Ovary (tissue), 9 donors: ENCODE results near the gene INHBB. TPM values are rescaled to one million over a fixed set of nuclear protein-coding genes. Genes with fewer than 3 reads are reported as not detected.

Experiments used
- DNase-seq, 5 donors: peaks; one replicate each; pipeline ENCODE4 v3.0.0-alpha.2; 2019 to 2020
- H3K27ac ChIP-seq, 2 donors: fragments of 200-600 bp; one replicate each; pipeline versions ENCODE4 v1.5.1 to v1.8.0; 2019 to 2022
- H3K27me3 ChIP-seq: fragments of 200-600 bp; one replicate; pipeline ENCODE4 v1.8.0; 2022
- H3K36me3 ChIP-seq: fragments of 200-600 bp; sonication (generic); one replicate; pipeline ENCODE4 v1.5.1; 2019
- H3K4me1 ChIP-seq: one replicate; pipeline ENCODE4 v1.8.1; 2013; ENCODE audit warnings: mild to moderate bottlenecking, moderate library complexity; ENCODE audit not compliant: insufficient read depth
- H3K4me3 ChIP-seq: fragments of 200-600 bp; sonication (generic); one replicate; pipeline ENCODE4 v1.5.1; 2017
- H3K9me3 ChIP-seq, 2 donors: fragments of 200-600 bp in 1 of 2; sonication (generic) in 1 of 2; one replicate each; pipeline versions ENCODE4 v1.5.1 to v1.8.1; 2013 to 2019; ENCODE audit warnings: mild to moderate bottlenecking in 1 of 2, moderate library complexity in 1 of 2
- EP300 ChIP-seq: sonication (generic); formaldehyde crosslinking; IDR thresholded peaks from one replicate; pipeline ENCODE4 v1.6.1; 2017; ENCODE audit warnings: antibody characterized with exemption
- POLR2A ChIP-seq: fragments of 450-650 bp; IDR thresholded peaks from one replicate; pipeline ENCODE4 v1.6.1; 2017; ENCODE audit warnings: antibody characterized with exemption, mild to moderate bottlenecking, moderate library complexity
- WGBS, 3 donors: extraction: QIAGEN DNeasy Blood & Tissue Kit in 1 of 3; methylation state at CpG; one replicate each; pipeline versions ENCODE4 v1.1.5 to v1.1.7; 2013 to 2017; 5-methylcytosine and 5-hydroxymethylcytosine counted together
- intact Hi-C, 4 donors: fragments of 100-400 bp; cut with DNase I; formaldehyde crosslinking; loops; one replicate each; pipeline versions ENCODE4 v1.11.0 to v1.15.1; 2022 to 2023
- polyA plus RNA-seq, 2 donors: library from polyadenylated mRNA; stranded (reverse); fragments of 200-250 nt in 1 of 2; fragments of 350-450 nt in 1 of 2; fragmentation: Illumina TruSeq in 1 of 2; extraction: RNeasy Lipid Tissue Mini Kit (QIAGEN cat#74804) in 1 of 2; gene quantifications; one replicate each; pipeline ENCODE4 v1.2.3, GENCODE V29; 2013 to 2014
- total RNA-seq, 7 donors: library from RNA; depleted of rRNA in 2 of 7; stranded (reverse); fragments of >200 nt in 2 of 7; fragmentation: NEBNext Ultra II Directional in 3 of 7; extraction: Animal tissue kit (Norgen Biotek cat#: 25700) in 3 of 7; gene quantifications; one replicate each; pipeline versions ENCODE4 v1.1.0 to v1.2.4, GENCODE V29; 2016 to 2023
- TF ChIP-seq, protein P1 (sequence below), 3 donors: fragments of 450-650 bp in 2 of 3; fragments of 200-600 bp in 1 of 3; IDR thresholded peaks; one replicate each; pipeline versions ENCODE4 v1.5.1 to v1.8.0; 2016 to 2022; ENCODE audit warnings: antibody characterized with exemption in 3 of 3, mild to moderate bottlenecking in 1 of 3
- donor health status: DM: no; HTN: no; CAD: no; lungs with moderate emphysema.
- donor health status: DM: no; HTN: no; CAD: no.
- donor health status: Bipolar disorder and iron deficiency.
- donor health status: DM: yes; HTN: yes; CAD: no.
- donor health status: DM: no; HTN: no; CAD: no.
- donor health status: DM: yes; HTN: yes; CAD: no.

Gene INHBB
- total and polyA plus RNA-seq, 9 donors, result 1.1 to 6.9 (median 4.0) TPM

DNA sequence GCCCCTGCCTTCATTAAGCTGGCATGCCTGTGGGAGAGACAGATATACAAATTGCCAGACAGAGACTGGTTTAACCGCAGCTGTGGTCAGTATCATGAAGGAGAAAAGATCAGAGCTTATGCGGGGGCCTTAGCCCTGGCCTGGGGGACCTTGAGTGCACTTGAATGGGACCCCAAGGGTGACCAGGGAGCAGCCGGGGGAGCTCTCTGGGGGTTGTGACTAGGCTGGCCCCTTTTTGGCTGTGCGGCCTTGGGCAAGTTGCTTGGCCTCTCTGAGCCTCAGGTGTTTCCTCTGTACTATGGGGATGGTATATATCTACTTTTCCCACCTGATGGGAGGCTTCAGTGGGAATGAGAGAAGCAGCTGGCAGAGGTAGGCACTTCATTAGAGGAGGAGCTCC, 35.7 kb downstream of the INHBB start:
- Histone ChIP-seq H3K4me3 (no peak overlapping the region), H3K27me3 (no peaks in the 10 kb centered on the region), H3K36me3 (no peaks in the 10 kb centered on the region), H3K4me1 (no peaks in the 10 kb centered on the region), H3K27ac (no peak overlapping the region), H3K9me3 (no peaks in the 10 kb centered on the region)
- no peak for DNase-seq
- intact Hi-C loops, result no loop called here
- TF ChIP-seq EP300 (no peak), POLR2A (no peak)
- TF ChIP-seq, protein P1, sequence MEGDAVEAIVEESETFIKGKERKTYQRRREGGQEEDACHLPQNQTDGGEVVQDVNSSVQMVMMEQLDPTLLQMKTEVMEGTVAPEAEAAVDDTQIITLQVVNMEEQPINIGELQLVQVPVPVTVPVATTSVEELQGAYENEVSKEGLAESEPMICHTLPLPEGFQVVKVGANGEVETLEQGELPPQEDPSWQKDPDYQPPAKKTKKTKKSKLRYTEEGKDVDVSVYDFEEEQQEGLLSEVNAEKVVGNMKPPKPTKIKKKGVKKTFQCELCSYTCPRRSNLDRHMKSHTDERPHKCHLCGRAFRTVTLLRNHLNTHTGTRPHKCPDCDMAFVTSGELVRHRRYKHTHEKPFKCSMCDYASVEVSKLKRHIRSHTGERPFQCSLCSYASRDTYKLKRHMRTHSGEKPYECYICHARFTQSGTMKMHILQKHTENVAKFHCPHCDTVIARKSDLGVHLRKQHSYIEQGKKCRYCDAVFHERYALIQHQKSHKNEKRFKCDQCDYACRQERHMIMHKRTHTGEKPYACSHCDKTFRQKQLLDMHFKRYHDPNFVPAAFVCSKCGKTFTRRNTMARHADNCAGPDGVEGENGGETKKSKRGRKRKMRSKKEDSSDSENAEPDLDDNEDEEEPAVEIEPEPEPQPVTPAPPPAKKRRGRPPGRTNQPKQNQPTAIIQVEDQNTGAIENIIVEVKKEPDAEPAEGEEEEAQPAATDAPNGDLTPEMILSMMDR (IDR thresholded peaks at IDR 0.05), result no peak
- 67 to 90% (median 84%) methylated on average over 4 of the region's 4 CpGs for WGBS, 3 donors

DNA sequence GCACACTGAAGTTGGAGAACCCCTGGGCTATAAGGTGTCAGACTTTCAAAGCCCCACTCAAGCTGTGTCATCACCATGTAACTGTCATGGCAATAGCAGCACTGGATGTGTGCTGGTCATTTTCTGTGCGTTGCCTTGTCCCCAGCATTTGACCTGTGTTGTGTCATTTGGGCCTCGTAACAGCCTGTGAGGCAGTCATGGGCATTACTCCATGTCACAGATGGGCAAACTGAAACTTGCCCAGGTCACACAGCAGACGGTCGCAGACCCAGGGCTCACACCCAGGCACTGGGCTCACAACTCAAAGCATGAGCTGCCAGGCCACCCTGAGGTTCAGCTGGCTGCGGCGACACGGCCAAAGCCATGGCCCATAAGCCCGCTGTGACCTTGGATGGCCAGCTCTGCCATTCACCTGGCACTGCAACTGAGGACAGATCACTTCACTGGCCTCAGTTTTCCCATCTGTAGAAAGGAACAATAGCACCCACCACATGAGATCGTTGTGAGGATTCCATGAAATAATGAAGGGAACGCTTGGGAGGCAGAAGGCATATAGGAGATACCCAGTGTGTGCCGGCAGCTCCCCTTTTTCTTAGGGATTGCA, 36.7 kb downstream of the INHBB start:
- TF ChIP-seq, protein P1 (IDR thresholded peaks at IDR 0.05), result no peak
- TF ChIP-seq EP300 (no peak), POLR2A (no peak)
- WGBS, 3 donors, result 92 to 95% (median 94%) methylated on average over 11 of the region's 11 CpGs
- no peaks in the 10 kb centered on the region for H3K36me3 ChIP-seq
- H3K4me3 ChIP-seq, result no peak overlapping the region
- no peak for DNase-seq
- no peaks in the 10 kb centered on the region for H3K27me3 ChIP-seq
- no peaks in the 10 kb centered on the region for H3K4me1 ChIP-seq
- H3K9me3 ChIP-seq, result no peaks in the 10 kb centered on the region
- H3K27ac ChIP-seq, result no peak overlapping the region
- intact Hi-C loops, result no loop called here

DNA sequence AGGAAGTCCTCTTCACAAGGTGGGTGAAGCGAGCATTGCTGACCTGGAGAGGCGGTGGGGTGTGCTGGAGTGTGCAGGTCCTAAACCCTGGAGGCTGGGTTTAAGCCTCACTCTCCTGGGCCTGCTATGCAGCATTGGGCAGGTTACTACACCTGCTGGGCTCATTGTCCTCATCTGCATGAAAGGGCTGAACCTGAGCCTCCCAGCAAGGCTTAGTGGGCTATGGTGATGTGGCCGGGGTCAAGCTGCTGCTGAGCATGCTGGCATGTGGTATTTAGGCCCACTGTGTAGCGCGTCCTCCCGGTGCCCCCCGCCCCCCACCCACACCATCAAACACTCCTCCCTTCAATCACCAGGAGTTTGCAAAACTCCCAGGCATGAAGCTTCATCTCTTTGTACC, 37.3 kb downstream of the INHBB start:
- no peak for TF ChIP-seq EP300
- no peak for TF ChIP-seq POLR2A
- DNase-seq, result no peak
- intact Hi-C loops, result no loop called here
- WGBS, 3 donors, result 89 to 95% (median 93%) methylated on average over 7 of the region's 7 CpGs
- Histone ChIP-seq H3K27me3 (no peaks in the 10 kb centered on the region), H3K27ac (no peak overlapping the region), H3K4me1 (no peaks in the 10 kb centered on the region), H3K4me3 (no peak overlapping the region), H3K9me3 (no peaks in the 10 kb centered on the region), H3K36me3 (no peaks in the 10 kb centered on the region)

DNA sequence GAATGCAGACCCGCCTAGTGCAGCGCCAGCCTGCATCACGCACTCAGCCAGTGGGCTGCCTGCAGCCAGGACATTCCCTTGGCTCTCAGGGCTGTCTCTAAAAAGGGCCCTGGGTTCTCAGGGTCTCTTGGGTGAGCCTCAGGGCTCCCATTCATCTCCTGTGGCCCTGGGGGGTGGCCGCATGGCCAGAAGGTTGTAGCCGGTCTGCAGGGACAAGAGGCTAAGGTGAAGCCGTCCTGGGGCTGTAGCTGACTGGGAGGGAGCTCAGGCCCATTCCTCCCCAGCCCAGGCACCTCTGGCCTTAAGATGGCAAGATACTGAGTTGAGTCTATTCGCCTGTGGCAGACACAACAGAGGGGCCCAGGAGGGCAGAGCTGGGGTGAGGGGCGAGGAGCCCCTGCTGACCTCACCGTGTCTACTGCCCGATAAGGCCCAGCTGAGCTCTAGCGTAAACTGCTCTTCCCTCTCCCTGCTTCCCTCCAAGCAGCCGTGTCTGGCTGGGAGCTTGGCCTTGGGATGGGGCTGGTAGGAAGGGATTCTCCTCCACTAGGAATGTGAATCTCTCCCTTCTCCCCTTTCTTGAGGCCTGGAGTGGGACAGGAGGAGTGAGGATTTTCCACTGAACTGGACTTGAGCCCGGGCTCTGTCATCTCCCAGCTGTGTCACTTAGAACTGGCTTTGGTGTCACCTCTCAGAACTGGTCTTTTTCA, 37.9 kb downstream of the INHBB start:
- TF ChIP-seq EP300, result no peak
- TF ChIP-seq, protein P1 (IDR thresholded peaks at IDR 0.05), result no peak
- no peak for TF ChIP-seq POLR2A
- intact Hi-C loops, result no loop called here
- Histone ChIP-seq H3K9me3 (no peaks in the 10 kb centered on the region), H3K36me3 (no peaks in the 10 kb centered on the region), H3K4me3 (no peak overlapping the region), H3K4me1 (no peaks in the 10 kb centered on the region), H3K27ac (no peak overlapping the region), H3K27me3 (no peaks in the 10 kb centered on the region)
- DNase-seq, result no peak
- 42 to 58% (median 46%) methylated on average over 13 of the region's 13 CpGs for WGBS, 3 donors
